NCI-H446 (cell line): ENCODE data around the gene PPP5C.
"Not testable (repeated sequence)": the region's sequence is repeated elsewhere in the genome, so short reads cannot be mapped to it uniquely, and the experiment has no call there.

Experiments used
- DNase-seq, 2 experiments: peaks; one replicate each; lab custom pipeline; 2025; lab: John Stamatoyannopoulos, UW

Gene PPP5C

DNA sequence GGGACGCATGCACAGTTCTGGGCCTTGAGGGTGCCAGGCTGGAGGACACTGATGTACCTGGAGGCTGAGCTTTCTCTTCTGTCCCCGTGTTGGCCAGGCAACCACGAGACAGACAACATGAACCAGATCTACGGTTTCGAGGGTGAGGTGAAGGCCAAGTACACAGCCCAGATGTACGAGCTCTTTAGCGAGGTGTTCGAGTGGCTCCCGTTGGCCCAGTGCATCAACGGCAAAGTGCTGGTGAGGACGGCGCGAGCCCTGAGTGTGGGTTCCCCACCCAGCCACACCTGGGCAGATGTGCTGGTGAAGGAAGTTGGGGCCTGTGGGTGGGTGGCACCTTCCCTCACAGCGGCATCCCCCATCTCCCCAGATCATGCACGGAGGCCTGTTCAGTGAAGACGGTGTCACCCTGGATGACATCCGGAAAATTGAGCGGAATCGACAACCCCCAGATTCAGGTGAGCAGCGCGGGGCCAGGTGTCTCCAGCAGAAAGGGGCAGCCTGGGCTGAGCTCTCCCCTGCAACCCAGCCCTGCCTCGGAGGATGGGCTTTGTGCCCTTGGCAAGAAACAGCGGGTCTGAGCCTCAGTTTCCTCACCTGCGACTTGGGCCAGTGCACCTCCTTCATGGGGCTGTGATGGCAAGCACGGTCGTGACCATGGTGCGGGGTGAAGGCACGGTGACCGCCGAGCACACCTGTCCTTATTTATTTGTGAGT, 40.3 kb downstream of the PPP5C start:
- no peak for DNase-seq

DNA sequence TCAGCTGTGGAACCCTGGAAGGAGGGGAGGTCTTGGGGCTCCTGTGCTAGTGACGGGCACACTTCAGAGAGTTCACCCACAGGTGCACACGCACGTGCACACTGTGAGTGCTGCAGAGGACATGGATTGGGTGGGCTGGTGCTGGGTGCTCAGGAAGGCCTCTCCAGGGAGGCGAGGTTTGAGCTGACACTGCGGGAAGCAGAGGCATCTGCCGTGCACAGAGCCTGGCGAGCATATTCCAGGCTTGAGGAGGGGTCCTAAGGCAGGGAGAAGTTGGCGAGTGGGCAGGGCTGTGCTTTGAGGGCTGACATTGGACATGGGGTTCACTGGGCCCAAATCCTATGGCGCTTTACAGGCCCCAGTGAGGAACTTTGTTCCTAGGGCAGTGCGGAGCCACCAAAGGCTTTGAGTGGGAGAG, 40.8 kb downstream of the PPP5C start:
- DNase-seq, result no peak

DNA sequence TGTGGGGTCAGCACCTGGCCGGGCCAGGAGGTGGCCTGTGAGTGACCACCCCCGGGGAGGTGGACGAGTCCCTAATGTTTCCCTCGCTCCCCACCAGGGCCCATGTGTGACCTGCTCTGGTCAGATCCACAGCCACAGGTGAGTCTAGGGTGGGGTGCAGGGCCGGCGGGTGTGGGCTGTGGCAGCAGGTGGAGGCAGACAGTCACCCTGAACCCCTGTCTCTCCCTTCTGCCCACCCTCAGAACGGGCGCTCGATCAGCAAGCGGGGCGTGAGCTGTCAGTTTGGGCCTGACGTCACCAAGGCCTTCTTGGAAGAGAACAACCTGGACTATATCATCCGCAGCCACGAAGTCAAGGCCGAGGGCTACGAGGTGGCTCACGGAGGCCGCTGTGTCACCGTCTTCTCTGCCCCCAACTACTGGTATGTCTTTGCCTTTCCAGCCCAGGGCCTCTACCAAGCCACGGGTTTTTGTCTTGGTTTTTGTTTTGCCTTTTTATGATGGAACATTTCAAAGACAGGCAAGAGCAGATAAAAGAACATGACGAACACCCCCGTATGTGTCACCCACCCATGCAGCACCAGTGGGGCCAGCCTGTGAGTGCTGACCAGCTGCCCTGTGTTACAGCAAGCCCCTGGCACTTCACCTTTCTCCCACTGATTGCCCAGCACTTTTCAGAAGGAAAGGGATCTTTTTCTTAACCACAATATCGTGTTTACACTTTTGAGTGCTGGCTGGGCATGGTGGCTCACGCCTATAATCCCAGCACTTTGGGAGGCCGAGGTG, 41.6 kb downstream of the PPP5C start:
- no peak for DNase-seq

DNA sequence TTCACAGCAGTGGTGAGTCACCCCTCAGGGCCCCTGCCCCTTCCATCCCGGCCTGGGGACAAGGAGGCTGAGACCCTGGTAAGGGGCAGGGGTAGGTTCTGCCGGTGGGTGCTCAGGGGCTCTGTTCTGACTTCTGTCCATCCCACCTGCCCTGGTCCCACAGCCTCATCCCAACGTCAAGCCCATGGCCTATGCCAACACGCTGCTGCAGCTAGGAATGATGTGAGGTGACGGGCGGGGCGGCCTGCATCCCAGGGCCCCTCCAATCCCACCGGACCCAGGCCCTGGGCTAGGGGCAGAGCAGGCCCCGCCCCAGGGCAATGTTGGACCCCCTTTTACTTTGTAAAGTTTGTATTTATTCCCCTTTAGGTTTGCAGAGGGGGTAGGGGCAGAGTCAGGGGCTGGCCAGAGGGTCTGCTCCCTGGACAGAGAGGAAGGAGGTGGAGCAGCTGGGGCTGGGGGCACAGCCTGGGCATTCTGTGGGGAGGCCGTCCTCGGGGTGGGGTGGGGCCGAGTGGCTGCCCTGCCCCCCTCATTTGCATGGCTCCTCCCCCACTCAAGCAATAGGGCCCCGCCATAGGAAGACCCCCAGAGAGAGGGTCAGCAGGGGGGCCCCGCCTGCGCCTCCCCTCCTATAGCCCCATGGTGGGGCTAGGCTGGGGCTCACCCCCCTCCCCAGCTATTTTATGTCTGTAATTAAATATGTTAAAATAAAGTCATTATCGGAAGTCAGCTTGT, 43.4 kb downstream of the PPP5C start:
- no peak for DNase-seq

DNA sequence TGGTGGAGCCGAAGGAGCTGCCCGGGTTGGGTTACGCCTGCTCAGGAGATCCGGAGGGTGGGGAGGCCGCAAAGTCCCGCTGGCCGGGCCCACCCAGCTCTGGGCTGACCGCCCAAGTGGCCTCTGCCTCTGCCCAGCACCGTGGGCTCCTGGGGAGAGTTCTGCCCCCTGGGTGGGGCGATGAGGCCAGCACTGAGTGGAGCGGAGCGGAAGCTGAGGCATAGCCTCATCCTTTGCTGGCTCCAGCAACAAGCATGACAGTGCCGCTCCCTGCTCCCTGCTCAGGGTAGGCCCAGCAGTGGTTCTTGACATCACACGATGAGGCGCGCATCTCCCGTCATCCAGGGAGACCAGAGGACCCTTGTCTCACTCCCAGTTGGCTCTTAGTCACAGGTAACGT, 44.0 kb downstream of the PPP5C start:
- DNase-seq, result no peak

DNA sequence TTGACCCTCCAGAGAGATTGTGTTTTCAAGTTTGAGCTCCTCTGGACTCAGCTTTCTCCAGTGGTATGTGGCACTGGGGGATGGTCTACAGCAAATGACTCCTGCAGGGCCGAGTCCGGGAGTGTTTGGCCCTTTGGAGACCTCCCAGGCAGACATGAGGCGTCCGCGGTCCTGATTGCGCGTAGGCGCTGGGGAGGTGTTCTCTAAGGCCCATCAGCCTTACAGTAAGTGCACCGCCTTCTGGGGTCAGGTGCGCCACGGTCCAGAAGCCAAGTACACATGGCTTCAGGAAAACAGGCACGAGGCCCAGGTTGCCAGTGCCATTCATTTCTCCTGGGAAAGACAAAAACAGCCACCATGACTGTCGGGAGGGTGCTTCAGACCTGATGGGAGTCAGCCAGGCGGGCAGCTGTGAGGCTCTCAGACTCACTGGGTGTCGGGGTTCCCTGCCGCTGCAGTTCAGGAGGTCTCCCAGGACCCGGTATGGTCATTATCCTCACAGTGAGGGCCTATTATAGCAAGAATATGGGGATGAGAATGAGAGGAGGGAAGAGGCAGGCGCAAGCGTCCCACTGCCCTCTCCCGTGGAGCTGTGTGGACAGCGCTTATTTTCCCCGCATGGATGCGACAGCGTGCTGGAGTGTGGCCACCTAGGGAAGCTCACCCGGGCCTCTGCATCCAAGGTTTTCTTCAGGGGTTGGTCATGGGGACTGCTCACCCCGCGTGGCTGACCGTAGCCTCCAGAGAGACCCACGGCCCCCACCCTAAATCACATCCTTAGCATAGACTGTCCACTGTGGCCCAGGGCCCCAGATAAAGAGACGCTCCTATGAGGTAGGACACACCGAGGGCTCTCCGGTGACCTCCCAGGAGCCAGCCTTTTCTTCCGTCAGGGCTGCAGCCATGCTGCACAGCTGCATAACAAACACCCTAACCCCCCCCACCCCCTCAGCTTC, 44.7 kb downstream of the PPP5C start:
- DNase-seq, result no peak

DNA sequence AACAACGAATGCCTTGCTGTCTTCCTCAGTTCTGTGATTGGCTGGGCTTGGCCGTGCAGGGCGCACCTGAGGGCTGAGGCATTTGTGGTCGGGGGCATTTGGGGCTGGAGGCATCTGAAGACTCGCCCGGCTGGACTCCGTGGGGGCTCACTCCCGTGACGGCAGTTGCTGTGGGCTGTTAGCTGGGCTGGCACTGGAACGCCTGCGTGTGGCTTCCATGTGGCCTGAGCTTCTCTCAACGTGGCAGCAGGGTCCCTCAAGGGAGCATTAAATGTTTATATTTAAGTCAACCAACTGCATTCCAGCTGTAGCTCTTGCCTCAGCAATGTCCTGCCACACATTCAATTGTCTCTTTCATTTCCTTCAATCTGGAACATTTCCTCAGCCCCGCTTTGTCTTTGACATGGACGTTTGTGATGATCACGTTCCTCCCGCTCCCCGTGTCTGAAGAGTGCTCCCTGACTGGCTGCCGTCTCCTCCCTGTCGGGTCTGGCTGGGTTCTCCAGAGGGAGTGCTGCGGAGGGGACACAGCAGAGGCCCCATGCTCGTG, 45.4 kb downstream of the PPP5C start:
- DNase-seq, result no peak

DNA sequence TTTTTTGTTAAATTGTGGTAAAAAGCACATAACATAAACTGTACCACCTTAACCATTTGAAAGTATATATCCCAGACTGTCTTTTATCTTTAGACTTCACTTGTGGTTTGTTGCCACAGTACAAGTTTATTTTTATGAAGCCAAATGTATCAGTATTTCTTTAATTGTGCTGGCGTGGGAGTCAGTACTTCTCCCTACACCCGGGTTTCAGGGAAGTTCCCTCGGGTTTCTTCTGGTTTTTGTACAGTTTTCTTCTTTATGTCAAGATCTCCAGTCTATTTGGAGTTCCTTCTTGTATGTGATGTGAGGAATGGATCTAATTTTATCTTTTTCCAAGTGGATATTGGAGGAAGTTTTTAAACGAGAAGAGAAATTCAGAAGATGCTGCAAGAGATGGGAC, 46.0 kb downstream of the PPP5C start:
- DNase-seq, result no peak

DNA sequence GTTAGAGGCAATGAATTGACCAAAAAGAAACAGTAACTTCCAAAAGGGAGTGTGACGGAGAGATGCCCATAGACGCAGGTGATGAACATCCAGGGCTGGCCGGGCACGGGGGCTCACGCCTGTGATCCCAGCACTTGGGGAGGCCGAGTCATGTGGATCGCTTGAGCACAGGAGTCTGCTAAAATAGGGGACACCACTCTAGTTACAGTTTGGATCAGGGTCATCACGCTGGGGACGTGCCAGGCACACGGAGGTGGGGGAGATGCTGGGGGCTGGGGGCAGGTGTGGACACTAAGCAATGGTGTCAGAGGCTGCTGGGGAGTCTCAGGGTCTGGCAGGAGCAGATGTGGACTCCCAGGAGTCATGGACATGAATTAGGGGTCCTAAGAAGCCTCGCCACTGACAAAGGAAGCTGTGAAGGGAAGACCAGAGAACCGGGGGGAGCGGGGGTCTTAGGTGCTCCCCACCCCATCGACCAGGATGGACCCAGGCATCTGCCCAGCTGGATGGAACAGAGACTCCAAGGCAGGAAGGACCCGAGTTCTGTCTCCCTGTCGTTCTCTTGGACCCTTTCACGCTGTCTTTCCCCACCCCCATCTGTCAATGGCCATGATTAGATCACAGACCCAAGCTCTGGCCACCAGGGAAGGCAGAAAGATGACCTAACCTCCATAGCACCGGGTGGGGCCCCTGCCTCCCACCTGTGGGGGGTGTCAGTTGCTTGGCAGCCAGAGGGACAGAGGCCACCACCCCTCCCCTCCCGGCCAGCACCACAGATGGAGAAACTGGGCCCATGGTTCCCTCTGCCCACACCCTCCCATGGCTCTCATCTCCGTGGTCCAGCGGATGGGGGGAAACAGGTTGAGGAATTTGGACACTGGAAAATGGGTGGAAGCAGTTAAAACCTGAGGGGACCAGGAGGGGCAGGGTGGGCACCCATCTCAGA, 46.8 kb downstream of the PPP5C start:
- DNase-seq, result no peak

DNA sequence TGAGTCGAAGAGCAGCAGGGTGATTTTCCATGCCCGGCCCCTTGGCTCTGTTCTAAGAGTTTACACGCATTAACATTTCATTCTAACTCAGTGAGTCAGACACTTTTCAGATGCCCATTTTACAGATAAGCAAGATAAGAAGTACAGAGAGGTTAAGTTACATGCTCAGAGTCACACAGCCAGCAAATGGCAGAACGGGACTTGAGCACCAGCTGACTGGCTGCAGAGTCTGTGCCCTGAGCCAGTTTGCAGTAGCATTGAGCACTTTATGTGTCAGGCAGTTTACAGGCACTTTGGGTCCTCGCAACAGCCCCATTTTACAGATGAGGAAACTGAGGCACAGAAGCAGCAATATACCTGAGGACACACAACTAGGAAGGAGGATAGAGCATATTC, 47.5 kb downstream of the PPP5C start:
- DNase-seq, result no peak

DNA sequence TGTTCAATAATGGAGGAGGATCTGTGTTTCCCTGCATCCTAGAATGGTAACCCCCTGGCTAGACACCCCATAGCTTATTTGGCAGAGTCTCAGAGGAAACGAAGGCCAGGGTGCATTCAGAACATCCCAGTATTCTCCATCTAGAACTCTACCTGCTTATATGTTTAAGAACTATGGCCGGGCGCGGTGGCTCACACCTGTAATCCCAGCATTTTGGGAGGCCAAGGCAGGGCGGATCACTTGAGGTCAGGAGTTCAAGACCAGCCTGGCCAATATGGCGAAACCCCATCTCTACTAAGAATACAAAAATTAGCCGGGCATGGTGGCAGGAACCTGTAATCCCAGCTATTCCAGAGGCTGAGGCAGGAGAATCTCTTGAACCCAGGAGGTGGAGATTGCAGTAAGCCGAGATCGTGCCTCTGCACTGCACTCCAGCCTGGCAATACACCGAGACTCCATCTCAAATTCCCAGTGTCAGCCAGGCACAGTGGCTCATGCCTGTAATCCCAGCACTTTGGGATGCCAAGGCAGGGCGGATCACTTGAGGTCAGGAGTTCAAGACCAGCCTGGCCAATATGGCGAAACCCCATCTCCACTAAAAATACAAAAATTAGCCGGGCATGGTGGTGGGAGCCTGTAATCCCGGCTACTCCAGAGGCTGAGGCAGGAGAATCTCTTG, 51.1 kb downstream of the PPP5C start:
- not testable (repeated sequence) for DNase-seq

DNA sequence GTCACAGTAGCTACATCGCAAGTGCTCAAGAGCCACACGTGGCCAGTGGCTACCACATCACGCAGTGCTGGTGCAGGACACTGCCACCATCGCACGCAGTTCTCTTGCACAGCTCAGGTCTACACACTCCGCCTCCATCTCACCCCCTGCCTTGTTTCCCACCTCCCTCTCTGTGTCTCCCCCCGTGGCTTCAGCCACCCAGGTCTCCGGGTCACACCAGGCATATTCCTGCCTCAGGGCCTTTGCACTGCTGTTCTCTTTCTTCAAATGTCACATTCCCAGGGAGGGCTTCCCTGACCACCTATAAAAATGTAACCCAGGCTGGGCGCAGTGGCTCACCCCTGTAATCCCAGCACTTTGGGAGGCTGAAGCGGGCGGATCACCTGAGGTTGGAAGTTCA, 55.8 kb downstream of the PPP5C start:
- DNase-seq, result no peak

DNA sequence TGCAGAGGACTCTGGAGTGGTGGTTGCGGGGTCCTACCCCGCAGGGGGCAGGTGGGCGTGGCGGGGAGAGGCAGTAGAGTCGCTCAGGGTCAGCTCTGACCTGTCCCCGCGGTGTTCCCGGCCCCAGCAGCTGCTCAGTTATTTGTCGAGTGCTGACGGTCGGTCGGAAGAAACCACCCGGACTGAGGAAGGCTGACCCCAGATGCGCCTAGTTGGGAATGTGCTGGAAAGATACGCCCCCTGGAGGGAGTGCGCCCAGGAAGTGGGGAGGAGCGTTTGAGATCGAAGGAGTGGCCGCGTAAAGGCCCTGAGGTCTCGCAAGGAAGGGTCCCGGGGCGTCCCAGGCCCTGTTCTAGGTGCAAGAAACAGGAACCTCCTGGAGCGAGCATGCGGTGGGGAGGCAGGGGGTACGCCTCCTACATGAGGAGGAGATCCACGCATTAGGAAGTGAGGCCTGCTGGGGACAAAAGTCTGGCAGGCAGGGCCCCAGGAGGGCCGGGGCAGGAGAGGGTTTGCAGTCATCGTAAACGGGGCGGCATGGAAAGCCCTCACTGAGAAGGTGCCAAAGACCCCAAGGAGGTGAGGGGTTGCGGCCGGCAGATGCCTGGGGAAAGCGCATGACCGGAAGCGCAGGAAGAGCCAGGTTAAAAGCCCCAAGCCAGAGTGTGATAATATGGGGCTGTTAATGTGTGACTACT, 57.3 kb downstream of the PPP5C start:
- DNase-seq, result no peak

DNA sequence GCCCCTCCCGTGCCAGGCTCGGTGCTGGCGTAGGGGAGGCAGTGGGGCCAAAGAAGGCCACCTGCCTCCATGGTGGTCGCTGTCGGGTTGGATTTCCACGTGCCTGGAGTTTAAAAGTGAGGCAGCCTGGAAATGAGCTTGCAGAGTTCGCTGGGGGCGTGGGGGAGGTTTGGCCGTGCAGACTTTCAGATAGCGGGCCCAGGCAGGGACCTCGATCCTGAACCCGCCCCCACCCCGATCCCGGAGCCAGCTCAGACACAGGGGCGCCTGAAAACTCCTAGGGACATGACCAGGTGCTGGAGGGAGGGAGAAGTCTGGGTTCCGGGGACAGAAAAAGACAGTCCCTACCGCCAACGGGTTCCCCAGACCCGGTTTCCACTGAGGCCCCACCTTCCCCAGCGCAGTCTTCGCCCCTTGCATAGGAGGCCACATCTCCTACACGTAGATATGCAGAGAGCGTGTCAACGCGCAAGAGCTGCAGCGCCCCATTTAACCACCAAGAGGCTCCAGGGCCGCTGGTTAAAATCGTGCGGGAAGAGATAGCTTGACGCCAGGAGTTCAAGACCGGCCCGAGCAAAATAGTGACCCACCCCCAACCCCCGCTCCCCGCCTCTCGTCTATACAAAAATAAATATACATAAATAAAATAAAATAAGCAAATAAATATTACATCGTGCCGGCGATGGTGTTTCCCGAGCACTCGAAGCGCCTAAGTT, 58.0 kb downstream of the PPP5C start:
- no peak for DNase-seq

DNA sequence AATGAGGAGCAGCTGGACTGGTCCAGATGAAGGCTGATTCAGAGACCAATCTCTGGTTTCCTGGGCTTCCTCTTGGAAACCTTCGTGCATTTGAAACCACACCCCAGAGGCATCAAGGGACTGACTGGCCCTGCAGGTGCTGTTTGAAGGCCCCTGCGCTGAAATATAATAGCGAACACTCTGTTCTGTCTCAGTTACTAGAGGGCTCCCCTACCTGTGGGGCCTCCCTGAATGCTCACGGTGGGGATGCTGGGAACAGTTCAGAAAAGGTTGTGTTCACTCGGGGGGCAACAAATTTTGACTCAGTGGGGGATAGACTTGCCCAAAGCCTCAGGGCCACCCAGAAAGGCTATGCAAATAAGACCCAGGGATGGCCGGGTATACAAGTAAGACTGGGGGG, 60.1 kb downstream of the PPP5C start:
- no peak for DNase-seq

DNA sequence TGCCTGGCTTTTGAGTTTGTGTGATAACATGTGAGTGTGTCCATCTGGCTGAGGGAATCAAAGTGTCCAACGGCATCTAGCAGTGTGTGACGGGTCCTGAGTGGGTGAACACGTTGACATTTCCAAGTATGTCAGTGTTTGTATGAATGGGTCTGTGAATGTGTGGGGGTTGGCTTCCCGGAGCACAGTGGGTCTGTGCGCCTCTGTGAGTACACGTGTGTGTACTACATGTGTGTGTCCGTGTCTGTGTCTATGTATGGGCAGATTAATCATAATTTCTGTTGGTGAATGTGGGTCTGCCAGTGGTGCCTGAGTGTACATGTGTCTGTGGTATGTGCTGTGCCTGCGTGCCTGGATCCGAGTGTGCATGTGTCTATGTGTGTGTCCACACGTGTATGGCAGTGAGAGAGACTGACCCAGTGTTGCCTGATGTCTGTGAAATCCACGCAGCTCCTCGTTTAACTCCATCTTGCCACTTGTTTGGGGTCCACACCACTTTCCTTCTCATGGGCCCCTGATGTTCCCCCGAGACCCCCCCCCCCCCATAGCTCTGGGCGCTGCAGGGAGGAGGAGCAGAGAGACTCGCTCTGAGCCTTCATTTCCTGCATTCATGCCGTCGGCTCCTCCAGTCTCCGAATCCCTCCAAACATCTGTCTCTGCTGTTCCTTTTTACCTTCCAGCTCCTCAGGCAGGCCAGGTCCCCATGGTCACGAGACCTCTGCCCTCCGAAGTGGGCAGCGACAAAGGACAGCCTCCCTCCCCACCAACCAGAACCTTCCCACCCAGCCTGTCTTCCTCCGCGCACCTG, 61.2 kb downstream of the PPP5C start:
- no peak for DNase-seq

DNA sequence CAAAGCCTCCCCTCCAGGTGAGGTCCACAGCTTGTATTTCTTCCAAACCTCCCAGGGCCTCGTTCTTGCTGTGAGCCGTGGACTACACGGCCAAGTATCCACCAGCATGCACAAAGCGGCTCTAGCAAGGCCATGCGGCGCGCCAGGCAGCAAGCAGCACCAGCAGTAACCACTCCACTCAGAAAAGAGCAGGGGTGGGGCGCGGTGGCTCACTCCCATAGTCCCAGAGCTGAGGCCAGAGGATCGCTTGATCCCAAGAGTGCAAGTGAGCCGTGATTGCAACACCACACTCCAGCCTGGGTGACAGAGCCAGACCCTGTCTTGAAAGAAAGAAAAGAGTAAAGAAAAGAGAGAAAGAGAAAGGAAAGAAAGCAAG, 61.8 kb downstream of the PPP5C start:
- DNase-seq, result no peak

DNA sequence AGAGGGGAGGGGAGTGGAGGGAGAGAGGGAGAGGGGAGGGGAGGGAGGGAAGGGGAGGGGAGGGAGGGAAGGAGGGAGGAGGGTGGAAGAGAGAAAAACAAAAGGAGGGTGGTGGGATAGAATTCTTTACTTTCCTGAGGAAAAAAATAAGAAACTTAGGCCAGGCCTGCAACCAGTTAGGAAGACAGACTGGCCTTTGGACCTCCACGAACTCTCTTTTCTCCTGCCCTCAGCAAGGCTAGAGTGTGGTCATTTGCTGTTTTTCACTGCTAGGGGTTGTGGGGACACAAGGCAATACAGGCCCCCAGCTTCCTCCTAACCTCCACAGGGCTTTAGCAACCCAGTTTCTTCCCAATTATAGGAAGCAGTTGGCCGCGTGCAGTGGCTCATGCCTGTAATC, 62.3 kb downstream of the PPP5C start:
- DNase-seq, result no peak
